GM12874 (cell line): ENCODE measurements around the gene MTOR.

Experiments
- CTCF ChIP-seq: IDR thresholded peaks from 2 replicates; pipeline ENCODE4 v1.5.1; 2011; ENCODE audit warnings: low read depth, mild to moderate bottlenecking, control low read depth, low read length, moderate library complexity; ENCODE audit not compliant: insufficient read depth

The MTOR gene

GRCh38 chr1:11298390-11299224, 36.3 kb upstream of the MTOR start:
- TF ChIP-seq CTCF: no peak

GRCh38 chr1:11295905-11296304, 33.6 kb upstream of the MTOR start:
- TF ChIP-seq CTCF: no peak

GRCh38 chr1:11294951-11295350, 32.6 kb upstream of the MTOR start:
- TF ChIP-seq CTCF: no peak

GRCh38 chr1:11293856-11294255, 31.5 kb upstream of the MTOR start:
- TF ChIP-seq CTCF: no peak

- TF ChIP-seq CTCF: no peak
These were observed 28.7 kb upstream of the MTOR start for GRCh38 chr1:11291049-11291448.

- no peak for TF ChIP-seq CTCF
These were observed 26.7 kb upstream of the MTOR start for GRCh38 chr1:11289064-11289463.

- no peak for TF ChIP-seq CTCF
These were observed 24.5 kb upstream of the MTOR start for GRCh38 chr1:11286735-11287410.
